EH (cell line): Measurements from ENCODE around the gene XPR1.
"Not testable (repeated sequence)": the region's sequence is repeated elsewhere in the genome, so short reads cannot be mapped to it uniquely, and the experiment has no call there.

Experiments
- DNase-seq: peaks from one replicate; pipeline ENCODE4 v3.0.0-alpha.2; 2015; ENCODE audit warnings: low read depth

The XPR1 gene

GRCh38 chr1:180785291-180785690, 153.5 kb downstream of the XPR1 start:
- DNase-seq, result peak; percentile 55

GRCh38 chr1:180785887-180786286, 154.1 kb downstream of the XPR1 start:
- no peak for DNase-seq

- no peak for DNase-seq
Observed at GRCh38 chr1:180786624-180787023, 154.8 kb downstream of the XPR1 start.

- DNase-seq, result no peak
Observed at GRCh38 chr1:180787628-180788307, 155.9 kb downstream of the XPR1 start.

GRCh38 chr1:180789460-180789859, 157.6 kb downstream of the XPR1 start:
- DNase-seq, result no peak

- DNase-seq, result not testable (repeated sequence)
Observed at GRCh38 chr1:180791152-180791551, 159.3 kb downstream of the XPR1 start.

- peak; percentile 46 for DNase-seq
Observed at GRCh38 chr1:180791806-180792205, 160.0 kb downstream of the XPR1 start.

GRCh38 chr1:180793451-180793850, 161.6 kb downstream of the XPR1 start:
- DNase-seq, result peak; percentile 15

GRCh38 chr1:180796897-180797640, 165.2 kb downstream of the XPR1 start:
- DNase-seq, result no peak

GRCh38 chr1:180800945-180801344, 169.1 kb downstream of the XPR1 start:
- no peak for DNase-seq

- DNase-seq, result no peak
Observed at GRCh38 chr1:180802813-180803212, 171.0 kb downstream of the XPR1 start.

GRCh38 chr1:180805316-180805715, 173.5 kb downstream of the XPR1 start:
- DNase-seq, result no peak

GRCh38 chr1:180811298-180811697, 179.5 kb downstream of the XPR1 start:
- DNase-seq, result no peak

GRCh38 chr1:180811886-180812285, 180.1 kb downstream of the XPR1 start:
- DNase-seq, result peak; percentile 47

- DNase-seq, result no peak
Observed at GRCh38 chr1:180814258-180814657, 182.4 kb downstream of the XPR1 start.

- DNase-seq, result no peak
Observed at GRCh38 chr1:180815188-180815587, 183.4 kb downstream of the XPR1 start.

- no peak for DNase-seq
Observed at GRCh38 chr1:180816132-180816531, 184.3 kb downstream of the XPR1 start.

- DNase-seq, result no peak
Observed at GRCh38 chr1:180821970-180822369, 190.1 kb downstream of the XPR1 start.

GRCh38 chr1:180831507-180831906, 199.7 kb downstream of the XPR1 start:
- DNase-seq, result not testable (repeated sequence)

GRCh38 chr1:180833180-180833579, 201.4 kb downstream of the XPR1 start:
- not testable (repeated sequence) for DNase-seq

- no peak for DNase-seq
Observed at GRCh38 chr1:180836449-180836848, 204.6 kb downstream of the XPR1 start.

GRCh38 chr1:180837020-180837419, 205.2 kb downstream of the XPR1 start:
- no peak for DNase-seq

GRCh38 chr1:180838535-180838934, 206.7 kb downstream of the XPR1 start:
- DNase-seq, result no peak

GRCh38 chr1:180839547-180839946, 207.7 kb downstream of the XPR1 start:
- no peak for DNase-seq
